WTC11 (cell line): Measurements from ENCODE around the gene SCAMP3. TPM values are rescaled to one million over a fixed set of nuclear protein-coding genes. Genes with fewer than 3 reads are reported as not detected.
"Not testable (repeated sequence)": the region's sequence is repeated elsewhere in the genome, so short reads cannot be mapped to it uniquely, and the experiment has no call there.

Experiments used
- ATAC-seq: fragments of 200-7000 bp; cut with Tn5 transposase; 2 replicates; pipeline ENCODE4 v1.10.0; 2021; ENCODE audit warnings: mild to moderate bottlenecking, moderate library complexity
- CTCF ChIA-PET: fragments of 300-600 bp; sonication (Branson Sonifier 250); formaldehyde crosslinking; loops from one replicate; lab custom pipeline; 2021; ENCODE audit warnings: antibody characterized with exemption; lab: Charles Lee
- POLR2A ChIA-PET: fragments of 350-600 bp; sonication (Branson Sonifier 250); formaldehyde crosslinking; loops from one replicate; lab custom pipeline; 2021; ENCODE audit warnings: antibody characterized with exemption; lab: Charles Lee
- DNase-seq: peaks from one replicate; pipeline ENCODE4 v3.0.0; 2021; ENCODE audit warnings: low spot score
- H3K27ac Mint-ChIP-seq: 2 replicates; pipeline ENCODE4 v1.8.0; 2021; ENCODE audit warnings: mixed read lengths
- H3K27me3 Mint-ChIP-seq: 2 replicates; pipeline ENCODE4 v1.8.0; 2021; ENCODE audit warnings: low read depth, mild to moderate bottlenecking, moderate library complexity, mixed read lengths
- H3K36me3 Mint-ChIP-seq: 2 replicates; pipeline ENCODE4 v1.8.0; 2021; ENCODE audit warnings: mixed read lengths
- H3K4me1 Mint-ChIP-seq: 2 replicates; pipeline ENCODE4 v1.8.0; 2022; ENCODE audit warnings: mixed read lengths
- H3K4me3 Mint-ChIP-seq: 2 replicates; pipeline ENCODE4 v1.8.0; 2021; ENCODE audit warnings: mild to moderate bottlenecking, moderate library complexity, mixed read lengths
- H3K9me3 Mint-ChIP-seq: 2 replicates; pipeline ENCODE4 v1.8.0; 2021; ENCODE audit warnings: mixed read lengths
- FOXP1 ChIP-seq: sonication (generic); formaldehyde crosslinking; IDR thresholded peaks from 2 replicates; pipeline ENCODE4 v1.8.0; 2022; ENCODE audit warnings: missing genetic modification reagents, mild to moderate bottlenecking, moderate library complexity, borderline replicate concordance
- NFATC4 ChIP-seq: fragments of 250-450 bp; sonication (Bioruptor Pico); IDR thresholded peaks from 2 replicates; pipeline ENCODE4 v1.9.0; 2021; ENCODE audit warnings: mild to moderate bottlenecking
- ZBTB21 ChIP-seq: sonication (generic); formaldehyde crosslinking; IDR thresholded peaks from 2 replicates; pipeline ENCODE4 v1.8.1; 2023; ENCODE audit warnings: mild to moderate bottlenecking, missing genetic modification reagents, borderline replicate concordance
- total RNA-seq: library from RNA; stranded (reverse); gene quantifications from 3 replicates; pipeline ENCODE4 v1.2.3, GENCODE V29; 2021
- TF ChIP-seq, protein P1 (sequence below): fragments of 250-450 bp; sonication (Bioruptor Pico); IDR thresholded peaks from 2 replicates; pipeline ENCODE4 v1.9.0; 2021; ENCODE audit warnings: mild to moderate bottlenecking, borderline replicate concordance

Gene SCAMP3
- total RNA-seq, 1 experiment from 2014 or later: 58.8 TPM

DNA sequence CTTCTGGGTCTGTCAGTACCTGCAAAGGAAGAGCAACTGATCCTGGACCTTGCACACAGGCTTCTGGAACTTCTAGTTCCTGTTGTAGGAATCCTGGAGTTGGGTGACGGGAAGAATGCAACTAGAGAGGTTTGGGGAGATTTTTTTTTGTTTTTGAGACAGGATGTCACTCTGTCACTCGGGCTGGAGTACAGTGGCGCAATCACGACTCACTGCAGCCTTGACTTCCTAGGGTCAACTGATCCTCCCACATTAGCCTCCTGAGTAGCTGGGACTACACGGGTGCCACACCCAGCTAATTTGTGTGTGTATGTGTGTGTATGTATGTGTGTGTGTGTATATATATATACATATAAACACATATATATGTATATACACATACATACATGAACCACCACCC is 25.7 kb downstream of the SCAMP3 start:
- no peak for ATAC-seq
- Mint-ChIP-seq H3K27me3 (peaks cover 4% of the 10 kb centered on the region; the same call in 1 of the 2 replicates), H3K9me3 (no peaks in the 10 kb centered on the region), H3K4me1 (peaks cover 10% of the 10 kb centered on the region), H3K27ac (no peak overlapping the region), H3K4me3 (no peak overlapping the region), H3K36me3 (peaks cover 3% of the 10 kb centered on the region)
- DNase-seq: no peak
- ChIA-PET POLR2A (no interaction called here), CTCF (no interaction called here)
- TF ChIP-seq, protein P1, sequence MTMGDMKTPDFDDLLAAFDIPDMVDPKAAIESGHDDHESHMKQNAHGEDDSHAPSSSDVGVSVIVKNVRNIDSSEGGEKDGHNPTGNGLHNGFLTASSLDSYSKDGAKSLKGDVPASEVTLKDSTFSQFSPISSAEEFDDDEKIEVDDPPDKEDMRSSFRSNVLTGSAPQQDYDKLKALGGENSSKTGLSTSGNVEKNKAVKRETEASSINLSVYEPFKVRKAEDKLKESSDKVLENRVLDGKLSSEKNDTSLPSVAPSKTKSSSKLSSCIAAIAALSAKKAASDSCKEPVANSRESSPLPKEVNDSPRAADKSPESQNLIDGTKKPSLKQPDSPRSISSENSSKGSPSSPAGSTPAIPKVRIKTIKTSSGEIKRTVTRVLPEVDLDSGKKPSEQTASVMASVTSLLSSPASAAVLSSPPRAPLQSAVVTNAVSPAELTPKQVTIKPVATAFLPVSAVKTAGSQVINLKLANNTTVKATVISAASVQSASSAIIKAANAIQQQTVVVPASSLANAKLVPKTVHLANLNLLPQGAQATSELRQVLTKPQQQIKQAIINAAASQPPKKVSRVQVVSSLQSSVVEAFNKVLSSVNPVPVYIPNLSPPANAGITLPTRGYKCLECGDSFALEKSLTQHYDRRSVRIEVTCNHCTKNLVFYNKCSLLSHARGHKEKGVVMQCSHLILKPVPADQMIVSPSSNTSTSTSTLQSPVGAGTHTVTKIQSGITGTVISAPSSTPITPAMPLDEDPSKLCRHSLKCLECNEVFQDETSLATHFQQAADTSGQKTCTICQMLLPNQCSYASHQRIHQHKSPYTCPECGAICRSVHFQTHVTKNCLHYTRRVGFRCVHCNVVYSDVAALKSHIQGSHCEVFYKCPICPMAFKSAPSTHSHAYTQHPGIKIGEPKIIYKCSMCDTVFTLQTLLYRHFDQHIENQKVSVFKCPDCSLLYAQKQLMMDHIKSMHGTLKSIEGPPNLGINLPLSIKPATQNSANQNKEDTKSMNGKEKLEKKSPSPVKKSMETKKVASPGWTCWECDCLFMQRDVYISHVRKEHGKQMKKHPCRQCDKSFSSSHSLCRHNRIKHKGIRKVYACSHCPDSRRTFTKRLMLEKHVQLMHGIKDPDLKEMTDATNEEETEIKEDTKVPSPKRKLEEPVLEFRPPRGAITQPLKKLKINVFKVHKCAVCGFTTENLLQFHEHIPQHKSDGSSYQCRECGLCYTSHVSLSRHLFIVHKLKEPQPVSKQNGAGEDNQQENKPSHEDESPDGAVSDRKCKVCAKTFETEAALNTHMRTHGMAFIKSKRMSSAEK: no peak
- no peak for TF ChIP-seq ZBTB21 (CRISPR knock-in tag)

DNA sequence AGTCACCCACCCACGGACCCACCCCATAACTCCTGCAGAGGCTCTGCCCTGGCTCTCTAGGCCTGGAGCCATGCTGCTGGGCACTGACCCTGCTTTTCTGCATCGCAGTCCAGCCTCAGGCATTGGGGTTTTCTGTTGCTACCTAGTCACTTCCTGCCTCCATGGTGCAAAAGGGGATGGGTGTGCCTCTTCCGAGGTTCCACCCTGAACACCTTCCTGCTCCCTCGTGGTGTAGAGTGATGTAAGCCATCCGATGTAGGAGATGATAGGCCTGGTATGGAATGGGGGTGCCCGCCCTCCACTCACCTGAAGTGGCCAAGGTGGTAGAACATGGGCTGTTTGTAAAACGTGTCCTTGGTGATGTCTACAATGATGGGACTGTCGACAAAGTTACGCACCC is 26.8 kb downstream of the SCAMP3 start:
- CTCF ChIA-PET, H3K27ac Mint-ChIP-seq, DNase-seq, POLR2A ChIA-PET, H3K4me1 Mint-ChIP-seq, ATAC-seq, H3K4me3 Mint-ChIP-seq, H3K36me3 Mint-ChIP-seq, H3K9me3 Mint-ChIP-seq: not testable (repeated sequence)
- H3K27me3 Mint-ChIP-seq: peaks cover 14% of the 10 kb centered on the region

DNA sequence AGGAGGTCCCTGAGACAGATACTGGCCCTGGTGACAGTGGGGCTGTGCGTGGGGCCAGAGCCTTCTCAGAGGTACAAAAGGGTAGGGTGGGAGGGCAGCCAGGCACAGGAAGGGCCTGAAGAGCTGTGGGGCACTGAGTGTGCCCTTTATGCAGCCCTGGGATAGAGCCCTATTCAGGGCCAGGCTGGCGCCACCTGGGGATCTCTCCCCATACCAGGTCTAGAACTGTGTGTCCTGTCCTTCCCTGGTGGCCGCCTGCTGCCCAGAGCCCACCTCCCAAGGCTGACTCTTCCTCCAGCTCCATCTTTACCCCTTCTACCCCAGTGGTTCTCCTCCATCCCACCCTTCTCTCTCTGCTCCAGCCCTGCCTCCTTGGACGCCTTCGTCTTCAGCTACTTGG is 28.7 kb downstream of the SCAMP3 start:
- H3K4me1 Mint-ChIP-seq, H3K27ac Mint-ChIP-seq, POLR2A ChIA-PET, H3K36me3 Mint-ChIP-seq, H3K4me3 Mint-ChIP-seq, CTCF ChIA-PET, DNase-seq, H3K9me3 Mint-ChIP-seq: not testable (repeated sequence)
- peak; percentile 59 for ATAC-seq
- peaks cover 29% of the 10 kb centered on the region for H3K27me3 Mint-ChIP-seq

DNA sequence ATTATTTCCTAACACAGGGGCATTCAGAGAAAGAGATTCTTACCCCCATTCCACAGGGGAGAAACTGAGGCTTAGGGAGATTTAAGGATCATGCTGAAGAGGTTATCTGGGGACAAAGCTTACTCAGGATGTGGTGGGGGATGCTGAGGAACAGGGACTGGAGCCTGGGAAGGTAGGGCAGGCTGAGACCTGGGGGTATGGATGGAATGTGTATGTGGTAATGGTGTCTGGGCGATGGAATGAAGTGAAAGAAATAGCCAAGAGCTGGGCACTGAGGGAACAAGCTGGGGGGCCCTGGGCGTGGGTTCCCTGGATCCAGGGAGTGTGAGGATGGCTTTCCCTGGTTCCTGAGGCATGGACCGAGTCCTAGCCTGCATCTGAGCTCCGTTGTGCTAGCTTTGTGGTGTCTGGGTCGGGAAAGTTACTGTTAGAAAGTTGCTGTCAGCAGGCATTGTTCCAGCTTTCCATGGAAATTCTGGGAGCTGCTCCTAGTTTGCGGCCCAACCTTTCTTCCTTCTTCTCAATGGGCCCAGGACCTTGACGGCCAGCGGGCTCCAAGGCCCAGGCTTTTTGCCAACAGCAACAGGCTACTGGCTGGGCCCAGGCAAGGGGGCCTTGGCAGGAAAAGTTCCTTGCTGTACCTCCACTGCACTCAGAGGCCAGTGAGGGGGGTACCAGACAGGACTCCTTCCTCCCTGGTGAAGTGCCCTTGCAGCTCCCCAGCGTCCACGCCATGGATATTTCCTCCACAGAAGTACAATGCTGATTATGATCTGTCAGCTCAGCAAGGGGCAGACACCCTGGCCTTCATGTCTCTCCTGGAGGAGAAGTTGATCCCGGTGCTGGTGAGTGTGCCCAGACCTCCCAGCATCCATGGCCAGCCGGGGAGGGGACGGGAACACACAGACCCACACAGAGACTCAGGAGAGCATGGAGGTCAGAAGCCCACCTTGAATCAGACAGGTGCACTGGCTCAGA is 29.9 kb downstream of the SCAMP3 start:
- H3K27ac Mint-ChIP-seq, H3K4me3 Mint-ChIP-seq, H3K36me3 Mint-ChIP-seq, H3K9me3 Mint-ChIP-seq, POLR2A ChIA-PET, DNase-seq, H3K4me1 Mint-ChIP-seq, ATAC-seq: not testable (repeated sequence)
- peaks cover 33% of the 10 kb centered on the region for H3K27me3 Mint-ChIP-seq
- CTCF ChIA-PET: interaction anchor here (0.8 kb wide), 1 partner anchor 18 kb away, joined by 4 read pairs; no protein-coding TSS in a partner anchor

DNA sequence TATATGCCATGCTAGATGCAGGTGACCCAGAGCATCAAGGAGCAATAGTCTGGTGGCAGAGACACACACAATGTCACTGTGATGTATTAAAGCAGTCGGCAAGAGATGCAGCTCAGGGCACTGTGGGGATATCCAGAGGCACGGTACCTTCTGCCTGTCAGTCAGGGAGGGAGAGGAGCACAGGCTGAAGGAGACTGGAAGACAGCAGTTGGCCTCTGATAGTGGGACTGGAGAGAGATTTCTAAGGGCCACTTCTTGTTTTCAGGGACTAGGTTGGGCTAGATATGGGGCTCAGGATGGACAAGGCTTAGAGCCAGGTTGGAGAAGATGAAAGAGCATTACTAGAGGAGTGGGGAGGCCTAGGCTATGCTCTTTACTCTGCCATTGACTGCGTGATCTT is 30.9 kb downstream of the SCAMP3 start:
- ATAC-seq, H3K36me3 Mint-ChIP-seq, H3K27ac Mint-ChIP-seq, CTCF ChIA-PET, H3K9me3 Mint-ChIP-seq, H3K4me1 Mint-ChIP-seq, H3K4me3 Mint-ChIP-seq, DNase-seq, POLR2A ChIA-PET: not testable (repeated sequence)
- H3K27me3 Mint-ChIP-seq: peaks cover 33% of the 10 kb centered on the region

DNA sequence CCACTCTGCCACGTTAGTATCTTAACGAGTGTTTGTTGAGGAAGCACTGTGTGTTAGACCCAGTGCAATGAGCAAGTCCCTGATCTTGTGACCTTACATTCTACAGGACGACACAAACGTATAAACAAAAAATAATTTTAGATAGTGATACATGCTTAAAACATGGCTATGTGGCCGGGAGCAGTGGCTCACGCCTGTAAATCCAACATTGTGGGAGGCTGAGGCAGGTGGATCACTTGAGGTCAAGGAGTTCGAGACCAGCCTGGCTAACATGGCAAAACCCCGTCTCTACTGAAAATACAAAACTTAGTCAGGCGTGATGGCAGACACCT is 34.1 kb downstream of the SCAMP3 start:
- Mint-ChIP-seq H3K27me3 (peaks cover 33% of the 10 kb centered on the region), H3K4me3 (peak overlapping the region; percentile 92), H3K9me3 (no peaks in the 10 kb centered on the region), H3K27ac (peak overlapping the region; percentile 97), H3K4me1 (peaks cover 22% of the 10 kb centered on the region), H3K36me3 (no peaks in the 10 kb centered on the region)
- ATAC-seq: no peak
- no peak for TF ChIP-seq NFATC4 (CRISPR knock-in tag)
- 0 out of 2 replicates have a peak, but pooled peaks have one; percentile 3 for TF ChIP-seq FOXP1 (CRISPR knock-in tag)
- no peak for DNase-seq
- ChIA-PET CTCF (interaction anchor here (0.6 to 6.1 kb wide), 7 partner anchors 21 to 136 kb away, joined by 3 to 48 read pairs (median 12); partner anchors contain the start of genes CLK2 and KRTCAP2), POLR2A (interaction anchor here (0.6 to 1.8 kb wide), 6 partner anchors 16 to 88 kb away, joined by 3 to 5 read pairs (median 4); partner anchors contain the start of genes CLK2 and THBS3)
